T47D (cell line): Measurements from ENCODE around the gene ACBD3.
A peak's percentile ranks its signal among the peaks of the same experiment; 100 is the strongest.

Experiments
- DNase-seq, 2 experiments: peaks; one replicate each; pipeline versions ENCODE4 v3.0.0 to v3.0.0-alpha.2; 2011 to 2012; ENCODE audit warnings: low read depth in 1 of 2, low spot score in 1 of 2
- JUND ChIP-seq: IDR thresholded peaks from 2 replicates; pipeline ENCODE4 v1.6.1; 2012; ENCODE audit warnings: low read depth
- in situ Hi-C: cut with HindIII; loops from 2 replicates; pipeline ENCODE4 v1.10.0; 2016; ENCODE audit warnings: low sequenced_read_pairs, low pct_unique_long_range_greater_than_20kb

ACBD3 gene

DNA sequence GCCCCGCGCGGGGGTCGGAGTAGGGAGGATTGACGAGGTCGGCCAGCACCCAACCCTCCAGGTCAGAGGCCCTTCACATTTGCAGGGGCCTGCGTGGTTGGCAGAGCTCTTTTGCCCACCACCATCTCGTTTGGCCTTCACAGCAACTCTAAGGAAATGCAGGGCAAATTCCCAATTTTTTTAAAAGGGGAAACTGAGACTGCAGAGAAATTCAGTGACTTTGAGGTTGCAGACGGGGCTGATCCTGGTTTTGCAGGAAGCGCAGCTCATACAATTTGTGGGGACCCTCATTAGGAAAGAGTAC is 430 bp upstream of the ACBD3 start:
- DNase-seq: no peak
- no peak for TF ChIP-seq JUND
- in situ Hi-C loops: no loop called here

DNA sequence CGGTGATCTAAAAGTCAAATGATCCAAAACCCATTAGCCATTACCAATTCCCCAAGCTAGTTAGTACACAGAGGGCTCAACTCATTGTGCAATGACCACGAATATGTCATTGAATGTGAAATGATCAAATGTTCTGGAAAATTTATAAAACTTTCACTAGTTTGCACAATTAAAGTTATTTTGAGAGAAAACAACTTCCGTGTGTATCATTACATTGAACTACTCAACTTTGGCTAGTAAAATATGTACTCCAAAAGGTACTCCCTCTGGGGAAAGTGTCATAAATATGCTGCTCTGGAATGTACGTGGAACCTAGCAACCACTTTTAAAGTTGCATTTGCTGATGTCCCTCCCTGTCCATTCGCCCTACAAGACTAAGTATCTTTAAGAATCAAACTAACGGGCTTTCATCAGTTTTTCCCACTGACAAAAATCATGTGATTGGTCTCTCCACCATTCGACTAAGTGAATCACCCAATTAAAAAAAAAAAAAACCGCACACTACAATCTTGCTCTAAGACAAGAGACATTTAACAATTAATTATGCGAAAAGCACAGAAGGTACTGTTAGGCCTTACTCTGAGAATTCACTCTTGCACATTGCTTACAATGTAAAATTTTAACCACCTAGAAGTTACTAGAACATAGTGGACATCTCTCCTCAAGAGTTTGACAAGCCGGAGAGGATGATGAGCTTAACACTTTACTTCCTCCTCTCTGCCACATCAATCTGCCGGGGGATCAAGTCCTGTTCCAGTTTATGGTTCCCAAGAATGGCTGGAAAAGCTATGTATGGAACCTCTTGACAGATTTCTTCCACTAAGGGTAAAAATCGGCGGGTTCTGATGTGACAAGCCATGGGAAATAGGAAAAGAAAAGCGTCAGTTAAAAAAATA is 1.2 kb downstream of the ACBD3 start:
- in situ Hi-C loops: no loop called here
- no peak for TF ChIP-seq JUND
- DNase-seq: peak in 1 of 2 experiments; percentile 15

DNA sequence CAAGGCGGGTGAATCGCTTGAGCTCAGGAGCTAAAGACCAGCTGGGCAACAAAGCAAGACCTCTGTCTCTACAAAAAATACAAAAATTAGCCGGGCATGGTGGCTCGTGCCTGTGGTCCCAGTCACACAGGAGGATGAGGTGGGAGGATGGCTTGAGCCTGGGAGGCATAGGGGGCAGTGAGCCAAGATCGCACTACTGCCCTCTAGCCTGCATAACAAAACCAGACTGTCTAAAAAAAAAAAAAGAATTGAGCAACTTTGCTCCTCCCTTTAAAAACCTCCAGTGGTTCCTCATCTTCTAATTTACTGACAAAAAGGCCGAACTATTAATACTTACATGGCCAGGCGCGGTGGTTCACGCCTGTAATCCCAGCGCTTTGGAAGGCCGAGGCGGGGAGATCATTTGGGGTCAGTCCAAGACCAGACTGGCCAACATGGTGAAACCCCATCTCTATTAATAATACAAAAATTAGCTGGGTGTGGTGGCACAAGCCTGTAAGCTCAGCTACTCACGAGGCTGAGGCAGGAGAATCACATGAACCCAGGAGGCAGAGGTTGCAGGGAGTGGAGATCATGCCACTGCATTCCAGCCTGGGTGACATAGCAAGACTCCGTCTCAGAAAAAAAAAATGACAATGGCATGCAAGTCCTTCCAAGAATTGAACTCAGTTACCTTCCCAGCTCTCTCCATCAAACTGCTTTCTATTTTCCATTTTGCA is 4.4 kb downstream of the ACBD3 start:
- in situ Hi-C loops: no loop called here
- no peak for TF ChIP-seq JUND
- DNase-seq: peak in 1 of 2 experiments; percentile 72

DNA sequence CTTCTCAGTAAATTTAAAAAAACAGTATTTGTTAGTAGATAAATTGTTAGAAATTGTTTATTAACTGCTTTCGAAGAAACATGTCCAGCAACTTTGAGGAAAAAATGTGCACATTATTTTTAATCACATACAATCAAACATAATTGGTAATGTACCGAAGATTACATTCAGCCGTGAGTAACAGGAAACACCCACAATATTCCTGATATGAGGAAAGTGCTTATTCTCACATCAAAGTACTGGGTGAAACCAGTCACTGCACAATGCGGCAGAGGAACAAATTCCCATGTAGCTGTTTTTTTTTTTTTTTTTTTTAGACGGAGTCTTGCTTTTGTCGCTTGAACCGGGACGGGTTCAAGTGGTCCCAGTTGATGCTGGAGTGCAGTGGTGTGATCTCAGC is 9.7 kb downstream of the ACBD3 start:
- TF ChIP-seq JUND: no peak
- in situ Hi-C loops: no loop called here
- DNase-seq: no peak

DNA sequence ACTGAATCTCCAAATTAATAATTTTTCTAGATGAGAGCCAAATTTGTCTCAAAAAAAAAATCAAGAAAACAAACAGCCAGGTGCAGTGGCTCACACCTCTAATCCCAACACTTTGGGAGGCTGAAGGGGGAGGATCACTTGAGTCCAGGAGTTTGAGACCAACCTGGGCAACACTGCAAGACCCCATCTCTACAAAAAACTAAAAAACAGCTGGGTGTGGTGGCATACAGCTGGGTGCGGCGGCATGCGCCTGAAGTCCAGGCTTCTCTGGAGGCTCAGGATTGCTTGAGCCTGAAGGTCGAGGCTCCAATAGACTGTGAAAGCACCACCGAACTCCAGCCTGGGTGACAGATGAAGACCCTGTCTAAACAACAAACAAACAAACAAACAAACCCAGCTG is 14.0 kb downstream of the ACBD3 start:
- DNase-seq: no peak
- in situ Hi-C loops: no loop called here
- no peak for TF ChIP-seq JUND

DNA sequence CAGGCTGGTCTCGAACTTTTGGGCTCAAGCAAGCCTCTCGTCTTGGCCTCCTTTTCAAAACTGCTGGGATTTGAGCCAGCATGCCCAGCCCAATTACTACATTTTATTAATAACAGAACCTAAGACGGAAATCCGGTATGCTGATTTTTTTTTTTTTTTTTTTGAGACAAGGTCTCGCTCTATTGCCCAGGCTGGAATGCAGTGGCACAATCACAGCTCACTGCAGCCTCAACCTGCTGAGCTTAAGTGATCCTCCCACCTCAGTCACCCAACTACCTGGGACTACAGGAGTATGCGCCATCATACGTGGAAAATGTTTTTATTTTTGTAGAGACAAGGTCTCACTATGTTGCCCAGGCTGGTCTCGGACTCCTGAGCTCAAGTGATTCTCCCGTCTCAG is 20.2 kb downstream of the ACBD3 start:
- no peak for DNase-seq
- no peak for TF ChIP-seq JUND
- in situ Hi-C loops: no loop called here

DNA sequence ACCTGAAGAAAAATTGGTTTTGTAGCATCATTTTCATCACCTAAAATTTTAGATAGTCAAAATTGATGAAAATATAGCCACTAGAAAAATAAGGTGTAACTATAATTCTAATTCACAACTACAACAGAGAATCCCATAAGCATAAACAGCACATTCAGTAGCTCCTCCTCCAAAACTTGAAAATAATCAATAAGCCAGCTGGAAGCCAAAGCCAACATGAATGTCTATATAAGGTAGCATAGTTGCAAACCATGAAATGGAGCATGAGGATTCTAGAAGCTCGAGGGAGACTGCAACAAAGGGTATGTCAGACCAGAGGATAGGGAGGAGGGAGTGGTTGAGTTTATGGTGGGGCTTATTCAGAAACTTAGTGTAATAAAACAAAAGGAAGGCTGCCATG is 22.4 kb downstream of the ACBD3 start:
- no peak for DNase-seq
- TF ChIP-seq JUND: no peak

DNA sequence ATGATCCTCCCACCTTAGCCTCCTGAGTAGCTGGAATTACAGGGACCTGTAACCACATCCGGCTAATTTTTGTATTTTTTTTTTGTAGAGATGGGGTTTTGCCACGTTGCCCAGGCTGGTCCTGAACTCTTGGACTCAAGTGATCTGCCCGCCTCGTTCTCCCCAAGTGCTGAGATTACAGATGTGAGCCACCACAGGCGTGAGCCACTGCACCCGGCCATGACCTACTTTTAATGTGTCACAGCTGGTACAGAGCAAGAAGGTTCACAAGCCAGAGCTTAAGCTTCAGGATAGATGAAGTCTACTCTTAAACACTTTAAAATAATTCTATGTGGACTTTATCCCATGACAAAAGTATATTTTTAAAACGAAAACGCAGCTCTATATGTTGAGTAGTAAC is 23.6 kb downstream of the ACBD3 start:
- TF ChIP-seq JUND: no peak
- no peak for DNase-seq
- in situ Hi-C loops: no loop called here

More for the DNA sequence above, 22.4 kb downstream of the ACBD3 start:
- in situ Hi-C loops: no loop called here

DNA sequence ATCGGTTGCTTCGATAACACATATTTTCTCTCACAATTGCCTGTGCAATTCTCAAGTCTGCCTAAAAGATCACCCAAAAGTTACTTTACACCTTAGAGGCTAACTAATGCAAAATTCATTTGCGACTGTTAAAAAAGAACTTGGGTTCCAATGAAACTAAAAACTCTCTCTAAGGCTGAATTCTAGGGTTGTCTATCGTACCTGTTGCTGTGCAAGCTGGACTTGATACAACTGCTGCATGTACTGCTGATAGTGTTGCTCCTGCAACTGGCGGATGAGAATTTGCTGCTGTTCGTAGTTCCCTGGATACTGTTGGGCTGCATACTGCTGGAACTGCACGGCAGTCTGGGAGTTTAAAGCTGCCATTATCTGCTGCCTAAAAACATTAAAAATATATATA is 27.6 kb downstream of the ACBD3 start:
- no peak for DNase-seq
- TF ChIP-seq JUND: no peak
- in situ Hi-C loops: no loop called here

DNA sequence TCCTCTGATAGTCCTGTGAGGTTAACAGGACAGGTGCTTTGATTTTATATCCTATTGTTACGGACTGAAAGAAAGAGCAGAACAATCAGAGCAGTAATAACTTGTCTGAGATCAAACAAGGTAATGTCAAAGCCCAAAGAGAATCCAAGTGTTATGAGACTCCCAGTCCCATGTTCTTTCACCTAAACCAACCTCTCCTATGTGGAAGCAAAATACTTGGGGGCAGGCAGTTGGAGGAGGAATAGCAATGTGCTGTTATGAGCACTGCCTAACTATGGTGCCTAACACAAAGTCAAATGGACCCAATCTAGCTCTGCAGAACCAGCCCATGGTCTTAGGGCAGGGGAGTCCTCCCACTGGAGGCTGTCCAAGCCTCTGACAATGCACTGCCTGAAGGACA is 28.1 kb downstream of the ACBD3 start:
- no peak for DNase-seq
- no peak for TF ChIP-seq JUND
- in situ Hi-C loops: no loop called here

DNA sequence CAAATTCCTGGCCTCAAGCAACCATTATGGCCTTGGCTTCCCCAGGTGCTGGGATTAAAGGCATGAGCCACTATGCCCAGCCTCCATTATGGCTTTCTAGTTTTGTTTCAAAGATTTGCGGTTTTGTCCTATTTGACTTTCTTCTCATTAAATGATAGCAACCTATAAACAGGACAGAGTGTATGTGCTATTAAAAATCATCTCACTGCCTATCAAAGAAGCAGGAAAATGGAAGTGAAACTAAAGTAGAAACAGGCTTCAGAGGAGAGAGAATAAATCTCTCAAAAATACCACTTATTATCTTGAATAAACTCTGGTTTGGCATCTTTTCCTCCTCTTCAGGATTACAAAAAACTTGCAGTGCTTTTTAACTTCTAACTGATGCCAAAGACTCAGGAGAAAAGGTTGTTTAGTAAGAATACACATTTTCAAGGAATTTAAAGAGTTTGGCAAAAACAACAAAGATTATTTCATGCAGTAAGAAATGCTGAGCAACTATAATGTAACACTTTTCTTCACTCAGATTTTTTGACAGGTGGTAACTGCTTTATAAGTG is 28.7 kb downstream of the ACBD3 start:
- in situ Hi-C loops: no loop called here
- no peak for TF ChIP-seq JUND

DNA sequence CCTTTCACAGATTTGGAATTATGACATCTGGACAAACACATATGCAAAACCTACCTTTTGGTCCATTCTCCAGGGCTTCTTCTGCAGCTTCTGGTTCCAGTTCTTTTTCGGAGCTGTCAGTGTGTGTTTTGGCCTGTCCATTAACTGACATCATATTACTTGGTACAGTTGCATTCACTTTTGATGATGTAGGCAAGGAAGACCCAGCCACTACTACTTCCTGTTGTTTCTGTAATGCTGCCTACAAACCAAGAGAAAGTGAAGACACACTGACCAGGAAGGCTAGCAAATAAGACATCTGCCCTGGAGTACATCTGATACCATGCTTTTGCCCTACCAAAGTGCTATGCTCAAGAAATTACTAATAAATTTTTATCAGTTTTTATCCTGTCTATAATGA is 31.9 kb downstream of the ACBD3 start:
- DNase-seq: no peak
- in situ Hi-C loops: no loop called here

More for the DNA sequence above, 28.7 kb downstream of the ACBD3 start:
- DNase-seq: no peak

DNA sequence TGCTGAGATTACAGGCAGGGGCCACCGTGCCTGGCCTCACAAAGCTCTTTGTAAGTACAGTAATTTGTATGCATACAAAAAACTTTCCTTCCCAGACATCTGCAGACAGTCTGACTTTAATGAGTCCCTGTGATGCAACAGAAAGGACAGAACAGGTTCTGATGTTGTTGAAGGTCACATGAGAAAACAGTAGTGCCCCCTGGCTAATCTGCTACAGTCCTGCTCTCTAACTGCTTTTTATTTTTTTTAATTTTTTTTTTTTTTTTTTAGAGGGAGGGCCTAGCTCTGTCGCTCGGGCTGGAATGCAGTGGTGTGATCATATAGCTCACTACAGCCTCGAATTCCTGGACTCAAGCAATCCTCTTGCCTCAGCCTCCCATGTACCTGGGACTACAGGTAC is 36.7 kb downstream of the ACBD3 start:
- DNase-seq: peak in 1 of 2 experiments; percentile 18

More for the DNA sequence above, 31.9 kb downstream of the ACBD3 start:
- no peak for TF ChIP-seq JUND

More for the DNA sequence above, 36.7 kb downstream of the ACBD3 start:
- no peak for TF ChIP-seq JUND
- in situ Hi-C loops: no loop called here
